ENCODE data around the gene LKAAEAR1. TPM values are rescaled to one million over a fixed set of nuclear protein-coding genes. Genes with fewer than 3 reads are reported as not detected.

LKAAEAR1 gene
- total RNA-seq, 4 donors from 2014 or later: not detected

DNA sequence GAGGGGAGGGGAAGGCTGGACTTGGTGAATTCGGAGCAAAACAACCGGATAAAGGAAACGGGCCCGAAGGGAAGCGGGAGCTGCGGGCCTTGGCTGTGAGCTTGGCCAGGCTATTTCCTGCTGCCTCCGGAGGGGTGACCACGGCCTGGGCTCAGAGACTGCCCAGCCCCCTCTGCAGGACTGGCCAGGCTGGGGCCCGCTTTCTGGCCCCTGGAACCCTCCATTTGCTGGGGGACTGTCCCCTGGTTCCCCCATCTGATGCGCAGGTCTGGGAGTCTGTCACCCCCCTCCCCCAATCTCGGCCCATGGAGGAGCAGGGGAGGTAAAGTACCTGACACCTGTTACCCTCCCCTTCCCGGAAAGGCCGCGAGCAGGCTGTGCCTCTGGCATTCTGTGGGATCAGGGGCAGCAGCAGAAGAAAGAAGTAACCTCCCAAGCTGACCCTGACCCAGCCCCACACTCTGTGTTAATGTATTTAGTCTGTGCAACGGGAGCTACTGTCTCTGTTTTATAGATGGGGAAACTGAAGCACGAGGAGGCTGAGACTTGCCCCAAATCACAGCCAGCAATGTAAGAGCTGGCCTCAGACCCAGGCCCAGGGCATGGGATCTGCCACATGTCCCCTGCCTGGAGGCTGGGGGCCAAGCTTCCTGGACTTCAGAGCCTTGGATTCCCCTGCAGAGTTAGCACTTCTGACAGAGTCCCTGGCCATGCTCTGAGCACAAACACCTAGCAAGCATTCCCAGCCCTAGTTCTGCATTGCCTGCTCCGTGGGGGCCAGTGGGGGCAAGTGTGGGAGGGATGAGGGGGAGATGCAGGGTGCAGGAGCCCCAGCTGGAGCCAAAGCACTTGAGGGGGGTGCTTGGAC, 44.7 kb downstream of the LKAAEAR1 start:
- H3K9me3 ChIP-seq: no peaks in the 10 kb centered on the region
- H3K27me3 ChIP-seq: peaks cover 36% of the 10 kb centered on the region
- peaks cover 51% of the 10 kb centered on the region for H3K4me1 ChIP-seq
- no peak for DNase-seq (ENCODE audit: low spot score in 2 of 2)
- H3K27ac ChIP-seq: no peak overlapping the region
- 21% methylated on average over 17 of the region's 17 CpGs for WGBS
- H3K4me3 ChIP-seq: peak overlapping the region; percentile 56
- H3K36me3 ChIP-seq: peaks cover 5% of the 10 kb centered on the region
- no peak for TF ChIP-seq POLR2AphosphoS5 (IDR thresholded peaks at IDR 0.05)
- no peak for TF ChIP-seq EP300 (IDR thresholded peaks at IDR 0.05)
- TF ChIP-seq POLR2A (IDR thresholded peaks at IDR 0.05): no peak
- TF ChIP-seq CTCF (IDR thresholded peaks at IDR 0.05): no peak

- Histone ChIP-seq H3K27me3 (peaks cover 36% of the 10 kb centered on the region), H3K27ac (no peak overlapping the region), H3K4me1 (peaks cover 47% of the 10 kb centered on the region), H3K36me3 (peaks cover 11% of the 10 kb centered on the region), H3K9me3 (no peaks in the 10 kb centered on the region), H3K4me3 (peak overlapping the region; percentile 56)
- peak in 1 of 2 donors; percentile 88 for DNase-seq (ENCODE audit: low spot score in 2 of 2)
- TF ChIP-seq CTCF (IDR thresholded peaks at IDR 0.05) (peak; percentile 13 to 70), POLR2AphosphoS5 (IDR thresholded peaks at IDR 0.05) (no peak)
- WGBS: 2% methylated on average over 19 of the region's 91 CpGs
These were observed 45.5 kb downstream of the LKAAEAR1 start for GRCh38 chr20:64038565-64039292.

DNA sequence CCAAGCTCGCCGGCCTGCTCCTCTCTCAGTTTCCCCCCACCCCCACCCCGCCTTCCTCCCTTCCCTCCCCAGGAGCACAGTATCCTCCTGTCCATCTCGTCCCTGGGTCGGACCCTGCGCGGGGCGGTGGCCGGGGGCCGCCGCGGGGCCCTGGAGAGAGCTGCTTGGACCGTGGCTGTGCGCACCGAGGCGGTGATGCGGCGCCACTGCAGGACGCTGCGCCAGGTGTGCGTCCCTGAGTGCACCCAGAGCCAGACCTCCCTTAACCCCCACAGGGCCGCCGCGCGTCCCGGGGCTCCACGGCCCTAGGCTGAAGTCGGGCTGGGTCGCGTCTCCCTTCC, 46.0 kb downstream of the LKAAEAR1 start:
- H3K4me1 ChIP-seq: peaks cover 47% of the 10 kb centered on the region
- 0% methylated on average over 1 of the region's 30 CpGs for WGBS

DNA sequence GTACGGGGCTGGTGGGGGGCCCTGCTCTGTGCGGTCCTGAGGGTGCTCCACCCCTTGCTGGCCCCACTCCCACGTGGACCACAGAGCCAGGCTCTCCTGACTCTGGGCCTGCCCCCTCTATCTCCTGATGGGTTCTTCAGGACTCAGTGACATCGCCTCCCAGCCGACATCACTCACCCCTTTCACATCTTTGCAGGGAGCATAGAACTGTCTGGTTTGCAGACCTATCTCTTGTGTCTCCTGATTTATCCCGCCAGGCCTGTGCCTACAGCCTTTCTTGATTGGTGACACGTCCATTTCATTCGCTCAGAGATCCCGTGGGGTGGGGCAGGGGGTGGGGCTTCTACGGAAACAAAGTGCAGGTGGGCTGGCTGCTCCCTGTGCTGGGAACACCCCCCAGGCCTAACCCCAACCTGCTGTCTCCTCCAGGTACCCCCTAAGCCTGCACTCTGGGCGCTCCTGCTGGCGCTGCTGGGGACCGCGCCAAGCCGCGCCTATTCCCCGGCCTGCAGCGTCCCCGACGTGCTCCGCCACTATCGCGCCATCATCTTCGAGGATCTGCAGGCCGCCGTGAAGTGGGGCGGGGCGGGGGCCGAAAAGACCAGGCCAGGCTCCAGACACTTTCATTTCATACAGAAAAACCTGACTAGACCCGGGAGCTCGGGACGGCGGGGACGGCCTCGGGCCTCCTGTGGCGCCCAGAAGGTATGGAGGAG, 46.5 kb downstream of the LKAAEAR1 start:
- TF ChIP-seq POLR2A (IDR thresholded peaks at IDR 0.05) (no peak), EP300 (IDR thresholded peaks at IDR 0.05) (no peak), CTCF (IDR thresholded peaks at IDR 0.05) (no peak), POLR2AphosphoS5 (IDR thresholded peaks at IDR 0.05) (no peak)
- H3K9me3 ChIP-seq: no peaks in the 10 kb centered on the region
- no peak for DNase-seq (ENCODE audit: low spot score in 2 of 2)
- H3K4me3 ChIP-seq: peak overlapping the region; percentile 56
- peaks cover 36% of the 10 kb centered on the region for H3K27me3 ChIP-seq
- H3K4me1 ChIP-seq: peaks cover 47% of the 10 kb centered on the region
- WGBS: 29% methylated on average over 8 of the region's 36 CpGs
- H3K27ac ChIP-seq: no peak overlapping the region
- peaks cover 20% of the 10 kb centered on the region for H3K36me3 ChIP-seq

More for the DNA sequence above, 46.0 kb downstream of the LKAAEAR1 start:
- Histone ChIP-seq H3K36me3 (peaks cover 14% of the 10 kb centered on the region), H3K27me3 (peaks cover 36% of the 10 kb centered on the region), H3K9me3 (no peaks in the 10 kb centered on the region), H3K27ac (no peak overlapping the region), H3K4me3 (peak overlapping the region; percentile 56)
- TF ChIP-seq POLR2A (IDR thresholded peaks at IDR 0.05) (no peak), CTCF (IDR thresholded peaks at IDR 0.05) (no peak), EP300 (IDR thresholded peaks at IDR 0.05) (no peak), POLR2AphosphoS5 (IDR thresholded peaks at IDR 0.05) (no peak)
- no peak for DNase-seq (ENCODE audit: low spot score in 2 of 2)

GRCh38 chr20:64037199-64037497, 47.0 kb downstream of the LKAAEAR1 start:
- Histone ChIP-seq H3K4me1 (peaks cover 43% of the 10 kb centered on the region), H3K27ac (no peak overlapping the region), H3K4me3 (no peak overlapping the region), H3K9me3 (no peaks in the 10 kb centered on the region), H3K36me3 (peaks cover 25% of the 10 kb centered on the region), H3K27me3 (peaks cover 33% of the 10 kb centered on the region)
- no peak for TF ChIP-seq CTCF (IDR thresholded peaks at IDR 0.05)
- TF ChIP-seq POLR2AphosphoS5 (IDR thresholded peaks at IDR 0.05): no peak
- no peak for TF ChIP-seq POLR2A (IDR thresholded peaks at IDR 0.05)
- TF ChIP-seq EP300 (IDR thresholded peaks at IDR 0.05): no peak
- DNase-seq (ENCODE audit: low spot score in 2 of 2): no peak
- WGBS: 90% methylated on average over 3 of the region's 3 CpGs
